Gastrocnemius medialis (tissue), 4 donors: ENCODE data around the gene DIPK1C.

Experiments
- POLR2A ChIP-seq, 2 donors: fragments of 450-650 bp; IDR thresholded peaks; one replicate each; pipeline ENCODE4 v1.6.1; 2017; ENCODE audit warnings: antibody characterized with exemption in 2 of 2, mild to moderate bottlenecking in 2 of 2, moderate library complexity in 2 of 2
- TF ChIP-seq, protein P1 (sequence below), 5 experiments: fragments of 450-650 bp in 3 of 5; fragments of 200-600 bp in 2 of 5; sonication (generic) in 2 of 5; IDR thresholded peaks in 4 of 5; conservative IDR thresholded peaks in 1 of 5; 1 replicate in 4 of 5; 2 replicates in 1 of 5; pipeline ENCODE4 v1.5.1; 2016 to 2019; ENCODE audit warnings: antibody characterized with exemption in 5 of 5, mild to moderate bottlenecking in 3 of 5, moderate library complexity in 3 of 5

DNA sequence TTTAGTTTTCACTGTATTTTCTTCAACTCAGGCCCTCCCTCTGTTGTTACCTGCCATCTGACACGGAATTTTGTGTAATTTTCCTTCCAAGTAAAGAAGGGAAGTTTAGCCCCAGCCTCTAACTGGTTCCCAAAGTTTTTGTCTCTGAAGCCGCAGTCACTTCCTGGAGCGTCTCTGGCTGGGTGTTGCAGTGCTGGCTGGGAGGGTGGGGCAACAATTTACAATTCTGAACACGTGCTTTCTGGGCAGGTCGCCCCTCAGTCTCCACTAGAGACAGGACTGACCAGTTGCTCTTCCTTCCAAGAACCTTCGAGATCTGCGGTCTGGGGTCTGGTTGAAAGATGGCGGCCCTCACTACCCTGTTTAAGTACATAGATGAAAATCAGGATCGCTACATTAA lies 42.5 kb upstream of the DIPK1C start:
- TF ChIP-seq, protein P1, sequence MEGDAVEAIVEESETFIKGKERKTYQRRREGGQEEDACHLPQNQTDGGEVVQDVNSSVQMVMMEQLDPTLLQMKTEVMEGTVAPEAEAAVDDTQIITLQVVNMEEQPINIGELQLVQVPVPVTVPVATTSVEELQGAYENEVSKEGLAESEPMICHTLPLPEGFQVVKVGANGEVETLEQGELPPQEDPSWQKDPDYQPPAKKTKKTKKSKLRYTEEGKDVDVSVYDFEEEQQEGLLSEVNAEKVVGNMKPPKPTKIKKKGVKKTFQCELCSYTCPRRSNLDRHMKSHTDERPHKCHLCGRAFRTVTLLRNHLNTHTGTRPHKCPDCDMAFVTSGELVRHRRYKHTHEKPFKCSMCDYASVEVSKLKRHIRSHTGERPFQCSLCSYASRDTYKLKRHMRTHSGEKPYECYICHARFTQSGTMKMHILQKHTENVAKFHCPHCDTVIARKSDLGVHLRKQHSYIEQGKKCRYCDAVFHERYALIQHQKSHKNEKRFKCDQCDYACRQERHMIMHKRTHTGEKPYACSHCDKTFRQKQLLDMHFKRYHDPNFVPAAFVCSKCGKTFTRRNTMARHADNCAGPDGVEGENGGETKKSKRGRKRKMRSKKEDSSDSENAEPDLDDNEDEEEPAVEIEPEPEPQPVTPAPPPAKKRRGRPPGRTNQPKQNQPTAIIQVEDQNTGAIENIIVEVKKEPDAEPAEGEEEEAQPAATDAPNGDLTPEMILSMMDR (IDR thresholded peaks at IDR 0.05 in 4 of 5, conservative IDR thresholded peaks at IDR 0.05 in 1 of 5), result no peak
- TF ChIP-seq POLR2A (IDR thresholded peaks at IDR 0.05), result peak in 1 of 2 donors; percentile 5
